GM19025 (cell line): ENCODE measurements around the gene THSD7A.
"Not testable (repeated sequence)": the region's sequence is repeated elsewhere in the genome, so short reads cannot be mapped to it uniquely, and the experiment has no call there.

Experiments
- ATAC-seq: cut with Tn5 transposase; IDR thresholded peaks from one replicate; pipeline ENCODE4 v1.9.1; 2021; ENCODE audit warnings: mild to moderate bottlenecking, low read depth, moderate library complexity; ENCODE audit not compliant: unreplicated experiment

The THSD7A gene

DNA sequence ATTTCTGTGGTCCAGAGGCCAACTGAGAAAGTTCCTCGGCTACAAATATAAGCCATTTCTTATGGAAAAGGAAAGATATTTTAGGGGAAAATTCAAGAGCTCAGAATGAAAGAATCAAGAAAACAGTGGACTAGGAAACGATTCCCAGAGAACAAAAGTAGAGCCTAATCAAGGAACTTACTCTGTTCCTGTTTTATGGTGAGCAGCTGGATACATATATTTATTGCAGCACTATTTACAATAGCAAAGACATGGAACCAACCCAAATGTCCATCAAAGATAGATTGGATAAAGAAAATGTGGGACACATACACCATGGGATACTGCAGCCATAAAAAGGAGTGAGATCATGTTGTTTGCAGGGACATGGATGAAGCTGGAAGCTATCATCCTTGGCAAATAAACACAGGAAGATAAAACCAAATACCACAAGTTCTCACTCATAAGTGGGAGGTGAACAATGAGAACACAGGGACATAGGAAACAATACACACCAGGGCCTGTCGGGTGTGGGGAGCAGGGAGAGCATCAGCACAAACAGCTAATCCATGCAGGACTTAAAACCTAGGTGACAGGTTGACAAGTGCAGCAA lies 298.7 kb downstream of the THSD7A start:
- ATAC-seq = no peak

DNA sequence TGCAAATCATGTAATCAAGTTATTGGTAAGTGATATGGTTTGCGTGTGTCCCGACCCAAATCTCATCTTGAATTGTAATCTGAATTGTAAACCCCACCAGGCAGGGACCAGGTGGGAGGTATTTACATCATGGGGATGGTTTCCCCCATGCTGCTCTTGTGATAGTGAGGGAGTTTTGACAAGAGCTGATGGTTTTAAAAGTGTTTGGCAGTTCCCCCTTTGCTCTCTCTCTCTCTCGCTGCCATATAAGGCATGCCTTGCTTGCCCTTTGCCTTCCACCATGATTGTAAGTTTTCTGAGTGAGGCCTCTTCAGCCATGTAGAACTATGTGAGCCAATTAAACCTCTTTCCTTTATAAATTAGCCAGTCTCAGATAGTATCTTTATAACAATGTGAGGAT lies 302.6 kb downstream of the THSD7A start:
- no peak for ATAC-seq

DNA sequence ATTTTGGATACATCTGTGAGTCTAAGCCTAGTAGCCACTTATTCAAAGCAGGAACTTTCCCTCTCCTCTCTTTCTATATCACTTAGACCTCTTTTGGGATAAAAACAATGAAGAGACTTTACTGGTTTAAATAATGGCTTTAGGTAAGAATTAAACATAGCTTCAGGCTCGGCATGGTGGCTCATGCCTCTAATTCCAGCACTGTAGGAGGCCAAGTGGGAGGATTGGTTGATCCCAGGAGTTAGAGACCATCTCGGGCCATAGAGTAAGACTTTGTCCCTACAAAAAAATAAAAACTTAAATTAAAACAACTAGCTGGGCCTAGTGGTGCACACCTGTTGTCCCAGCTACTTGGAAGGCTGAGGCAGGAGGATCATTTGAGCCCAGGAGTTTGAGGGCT lies 304.3 kb downstream of the THSD7A start:
- no peak for ATAC-seq

DNA sequence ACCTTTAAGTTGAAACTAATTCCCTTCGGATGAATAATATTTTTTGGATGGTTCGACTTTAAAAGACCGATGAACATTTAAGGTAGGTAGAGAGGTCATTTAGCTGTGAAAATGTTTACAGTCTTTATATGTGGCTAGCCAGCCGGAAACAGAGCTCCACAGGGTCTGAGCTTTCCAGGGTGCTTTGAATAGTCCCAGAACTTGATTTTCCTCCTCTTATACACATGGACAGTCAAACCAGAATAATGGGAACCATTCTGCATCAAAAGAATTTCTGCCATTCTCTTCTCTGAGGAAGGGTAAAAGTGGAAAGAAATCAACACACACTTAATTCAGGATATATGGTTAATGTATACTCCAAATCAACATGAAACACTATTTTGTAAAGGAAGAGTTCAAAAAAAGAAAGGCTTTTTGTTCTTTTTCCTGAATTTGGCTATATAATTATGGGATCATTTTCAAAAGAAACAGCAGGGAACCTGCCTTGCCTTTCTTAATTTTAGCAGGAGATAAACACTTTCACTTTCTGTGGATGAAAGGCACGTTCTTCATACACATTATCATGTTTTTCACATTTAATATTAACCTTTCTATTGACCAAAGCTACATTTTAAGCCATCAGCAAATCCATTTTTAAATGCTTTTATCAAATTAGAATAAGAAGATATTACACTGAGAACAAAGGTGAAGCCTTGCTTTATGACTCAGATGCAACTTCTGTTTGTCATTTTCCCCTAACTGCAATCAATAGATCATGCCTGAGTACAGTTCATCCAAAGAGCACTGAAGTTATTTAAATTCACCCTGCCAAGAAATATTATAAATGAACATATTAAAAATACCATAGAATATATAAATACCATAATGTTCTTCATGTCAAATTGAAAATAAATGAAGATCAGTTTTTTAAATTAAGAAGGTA lies 307.3 kb downstream of the THSD7A start:
- no peak for ATAC-seq

DNA sequence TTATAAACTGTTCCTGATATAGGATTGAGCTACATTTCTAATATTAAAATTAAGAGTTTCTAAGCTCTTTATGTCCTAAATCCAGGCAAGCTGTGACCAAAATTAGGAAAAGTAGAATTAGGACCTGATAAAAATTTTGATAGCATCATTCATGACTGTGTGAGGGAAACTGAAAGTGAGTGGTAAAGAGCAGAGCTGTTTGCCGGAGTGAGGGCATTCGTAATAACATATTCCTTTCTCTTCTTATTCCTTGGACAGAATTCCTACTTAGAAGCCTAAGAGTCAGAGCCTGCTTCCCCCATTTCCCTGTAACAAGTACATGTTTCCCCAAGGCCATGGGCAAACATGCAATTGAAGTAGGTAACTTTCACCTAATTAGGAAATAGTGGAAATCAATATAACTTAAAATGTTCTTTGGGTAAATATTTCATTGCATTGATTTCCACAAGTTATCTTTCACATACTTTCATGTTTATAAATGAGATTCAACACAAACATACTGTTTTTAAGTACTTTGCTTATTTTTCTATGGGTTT lies 310.0 kb downstream of the THSD7A start:
- ATAC-seq = not testable (repeated sequence)

DNA sequence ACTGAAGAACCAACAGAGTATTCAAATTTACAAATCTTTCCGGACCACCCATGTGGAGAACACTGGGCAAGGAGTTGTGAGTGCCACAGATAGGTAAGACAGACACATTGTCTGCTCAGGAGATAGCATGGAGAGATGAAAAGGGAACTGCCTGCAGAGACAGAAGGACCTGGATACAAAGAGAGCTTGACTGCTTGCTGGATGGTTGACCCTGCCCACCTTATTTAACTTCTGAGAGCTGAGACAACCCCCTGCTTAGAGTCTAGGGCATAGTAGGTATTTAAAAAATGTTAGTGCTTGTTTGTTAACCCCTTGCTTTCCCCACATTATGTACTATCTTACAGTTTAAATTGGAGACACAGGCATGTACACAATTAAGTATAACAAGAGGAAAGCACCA lies 314.1 kb downstream of the THSD7A start:
- ATAC-seq = no peak

DNA sequence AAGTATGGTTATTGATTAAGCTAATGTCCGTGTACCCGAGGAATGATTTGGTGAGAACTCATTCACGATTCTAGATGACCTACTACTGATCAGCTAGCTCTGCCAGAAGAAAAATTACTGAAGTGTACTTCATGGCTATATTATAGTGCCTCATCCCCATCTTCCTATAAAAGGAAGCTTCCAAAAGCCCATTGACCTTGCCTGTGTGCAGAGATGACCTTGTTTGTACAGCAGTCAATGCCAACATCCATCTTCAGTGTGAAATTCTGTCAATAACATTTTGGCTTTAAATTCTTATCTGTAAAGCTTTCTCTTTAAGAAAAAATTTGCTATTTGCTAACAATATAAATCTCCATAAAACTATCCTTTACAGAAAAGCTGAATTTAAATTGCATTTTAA lies 315.7 kb downstream of the THSD7A start:
- no peak for ATAC-seq

DNA sequence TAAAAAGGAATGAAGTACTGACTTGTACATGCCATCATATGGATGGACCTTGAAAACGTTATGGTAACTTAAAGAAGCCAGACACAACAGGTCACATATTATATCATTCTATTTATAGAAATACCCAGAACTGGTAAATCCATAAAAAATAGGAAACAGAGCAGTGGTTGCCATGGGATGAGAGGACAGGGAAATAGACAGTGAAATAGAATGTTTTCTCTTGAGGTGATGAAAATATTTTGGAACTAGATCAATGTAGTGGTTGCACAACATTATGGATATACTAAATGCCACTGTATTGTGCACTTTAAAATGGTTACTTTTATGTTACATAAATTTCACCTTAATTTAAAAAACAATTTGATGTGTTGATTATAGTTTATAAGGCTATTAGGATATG lies 318.5 kb downstream of the THSD7A start:
- no peak for ATAC-seq

DNA sequence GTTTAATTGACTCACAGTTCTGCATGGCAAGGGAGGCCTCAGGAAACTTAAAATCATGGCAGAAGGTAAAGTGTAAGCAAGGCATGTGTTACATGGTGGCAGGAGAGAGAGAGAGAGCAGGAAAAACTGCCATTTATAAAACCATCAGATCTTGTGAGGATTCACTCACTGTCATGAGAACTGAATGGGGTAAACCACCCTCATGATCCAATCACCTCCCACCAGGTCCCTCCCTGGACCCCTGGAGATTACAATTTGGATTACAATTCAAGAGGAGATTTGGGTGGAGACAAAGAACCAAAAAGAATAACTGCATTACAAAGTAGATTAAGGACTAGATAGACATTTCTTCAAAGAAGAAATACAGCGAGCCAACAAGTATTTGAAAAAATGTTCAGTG lies 324.1 kb downstream of the THSD7A start:
- ATAC-seq = no peak

DNA sequence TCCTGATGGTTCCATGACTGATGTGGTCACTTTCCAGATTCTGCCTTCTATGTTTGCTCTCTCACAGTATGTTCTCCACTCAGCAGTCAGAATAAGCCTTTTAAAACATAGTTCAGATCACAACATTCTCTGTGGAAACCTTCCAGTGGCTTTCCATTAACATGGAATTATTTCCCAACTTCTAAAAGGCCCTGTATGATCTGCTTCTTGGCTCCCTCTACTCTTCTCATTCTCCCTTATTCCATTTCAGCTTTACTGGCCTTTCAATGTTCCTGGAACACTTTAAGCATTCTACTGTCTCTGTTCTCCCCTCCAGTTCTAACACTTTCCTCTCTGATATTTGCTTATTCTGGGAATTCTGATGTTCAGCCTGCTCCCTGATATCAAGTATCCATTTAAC lies 325.6 kb downstream of the THSD7A start:
- ATAC-seq = no peak

DNA sequence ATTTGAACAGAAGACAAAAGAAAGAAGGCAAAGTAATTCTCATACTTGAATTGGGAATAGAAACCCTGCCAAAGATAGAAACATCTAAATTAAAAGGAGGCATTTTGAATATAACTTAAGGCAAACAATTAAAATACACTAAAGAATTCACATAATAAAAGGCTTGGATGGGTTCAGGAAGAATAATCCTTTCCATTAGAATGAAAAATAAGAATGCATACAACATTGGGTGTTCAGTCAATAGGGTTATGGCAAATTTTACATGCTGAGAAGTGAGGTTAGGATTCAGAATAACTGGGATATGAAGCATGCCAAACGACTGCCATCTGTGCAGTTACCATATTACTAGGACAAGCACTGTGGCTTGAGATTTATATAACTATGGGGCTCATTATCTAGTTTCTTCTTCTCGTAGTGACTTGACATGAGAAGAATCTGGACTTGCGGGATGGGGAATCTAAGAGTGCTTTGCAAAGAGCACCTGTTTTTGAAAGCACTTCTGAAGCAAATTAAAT lies 326.5 kb downstream of the THSD7A start:
- no peak for ATAC-seq

DNA sequence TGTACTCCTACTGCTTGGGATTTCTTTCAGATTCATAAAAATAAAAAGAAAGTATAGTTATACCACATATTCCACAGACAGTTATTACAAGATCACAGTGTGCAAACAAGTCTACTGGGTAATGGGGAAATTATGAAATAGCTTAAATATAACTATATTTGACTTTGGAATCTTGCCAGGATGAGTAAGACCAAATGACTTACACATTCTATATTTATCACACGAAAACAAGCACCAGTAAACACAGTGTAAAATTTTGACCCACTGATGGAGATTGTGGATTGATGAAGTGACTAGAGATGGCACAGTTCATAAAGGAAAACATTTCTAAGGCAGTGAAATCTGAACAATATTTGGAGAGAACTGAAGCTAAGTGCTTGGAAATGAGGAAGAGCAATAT lies 339.7 kb downstream of the THSD7A start:
- ATAC-seq = no peak

DNA sequence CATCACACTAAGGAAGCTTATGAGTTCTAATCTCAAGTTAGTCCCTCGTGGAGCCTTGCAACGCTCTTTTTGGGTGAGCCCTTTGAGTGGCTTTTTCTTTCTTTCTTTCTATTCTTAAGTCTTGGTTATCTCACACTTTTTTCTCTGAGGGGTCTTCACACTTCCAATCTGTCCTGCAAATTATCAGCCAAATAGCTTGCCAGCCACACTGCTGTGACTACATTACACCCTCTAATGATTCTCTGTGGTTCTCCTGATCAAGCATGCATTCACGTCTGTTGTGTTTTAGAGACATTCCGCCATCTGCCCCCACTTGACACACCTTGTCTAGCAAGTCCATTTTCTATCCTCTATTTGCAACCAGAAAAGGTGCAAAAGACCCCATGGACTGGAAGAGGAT lies 340.2 kb downstream of the THSD7A start:
- ATAC-seq = no peak

DNA sequence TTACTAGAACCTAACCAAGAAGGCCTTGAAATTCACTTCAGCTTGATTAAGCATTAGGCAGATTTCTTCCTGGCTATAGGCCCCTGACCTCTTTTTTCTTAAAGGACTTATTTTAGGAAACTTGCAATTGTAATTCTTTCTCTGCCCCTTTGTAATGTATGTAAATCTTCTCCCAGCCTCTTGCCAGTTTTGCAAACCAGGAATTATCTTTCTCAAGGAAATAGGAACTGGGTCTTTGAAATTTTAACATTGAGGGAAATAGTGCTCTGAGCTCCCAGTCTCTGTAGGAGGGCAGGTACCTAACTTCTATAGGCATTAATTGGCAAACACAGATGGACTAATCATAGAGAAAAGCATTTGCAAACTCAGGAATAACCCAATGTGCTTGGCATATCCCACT lies 342.7 kb downstream of the THSD7A start:
- no peak for ATAC-seq

DNA sequence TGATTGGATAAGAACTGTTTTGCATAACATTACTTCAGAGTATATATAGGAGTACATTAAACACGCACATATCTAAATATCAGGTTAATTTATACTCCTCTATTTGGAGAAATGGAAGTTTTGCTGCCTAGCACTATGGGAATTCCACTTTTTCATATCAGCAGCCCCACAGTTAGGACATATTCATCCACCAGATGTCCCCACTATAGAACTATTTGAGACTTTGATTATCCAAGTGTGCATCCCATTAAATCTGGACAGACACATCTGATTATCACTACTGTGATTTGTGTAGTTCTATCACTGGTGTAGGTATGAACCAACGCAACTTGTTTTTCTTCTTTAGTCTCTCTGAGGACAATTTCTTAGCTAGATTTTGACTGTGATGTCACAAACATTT lies 345.7 kb downstream of the THSD7A start:
- no peak for ATAC-seq

DNA sequence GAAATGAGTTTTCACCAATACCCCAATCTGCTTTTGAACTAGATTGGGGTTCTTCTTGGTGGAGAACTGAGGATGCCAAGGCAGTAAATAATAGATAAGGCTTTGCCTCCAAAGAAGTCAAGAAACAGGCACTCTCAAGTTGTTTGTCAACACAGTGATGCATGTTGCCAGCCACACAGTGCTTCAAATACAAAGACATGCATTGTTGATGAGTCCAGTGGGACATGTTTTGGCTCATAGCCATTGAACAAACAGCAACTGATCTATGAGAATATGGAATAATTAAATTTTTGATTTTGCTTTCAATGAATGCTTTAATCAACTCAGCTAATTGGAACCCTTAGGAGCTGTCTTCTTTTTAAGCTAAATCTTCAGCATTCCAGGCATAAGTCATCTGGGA lies 346.4 kb downstream of the THSD7A start:
- no peak for ATAC-seq

DNA sequence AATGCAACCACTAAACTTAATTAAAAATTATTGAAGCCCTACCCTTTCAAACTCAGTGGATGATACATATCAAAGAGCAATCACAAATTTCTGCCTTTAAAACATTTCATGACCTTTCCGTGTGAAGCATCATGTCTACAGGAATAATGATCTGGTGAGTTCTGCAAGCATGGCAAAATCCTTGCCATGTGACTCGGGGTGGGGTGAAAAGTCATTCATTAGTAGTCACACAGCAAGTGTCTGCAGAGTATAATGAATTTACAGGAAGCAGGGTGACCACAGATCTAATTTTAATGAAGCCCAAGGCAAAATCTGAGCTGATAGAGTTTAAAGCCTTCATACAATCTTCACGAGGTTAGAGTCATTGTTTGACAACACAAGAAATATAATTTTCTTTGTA lies 351.9 kb downstream of the THSD7A start:
- ATAC-seq = no peak

DNA sequence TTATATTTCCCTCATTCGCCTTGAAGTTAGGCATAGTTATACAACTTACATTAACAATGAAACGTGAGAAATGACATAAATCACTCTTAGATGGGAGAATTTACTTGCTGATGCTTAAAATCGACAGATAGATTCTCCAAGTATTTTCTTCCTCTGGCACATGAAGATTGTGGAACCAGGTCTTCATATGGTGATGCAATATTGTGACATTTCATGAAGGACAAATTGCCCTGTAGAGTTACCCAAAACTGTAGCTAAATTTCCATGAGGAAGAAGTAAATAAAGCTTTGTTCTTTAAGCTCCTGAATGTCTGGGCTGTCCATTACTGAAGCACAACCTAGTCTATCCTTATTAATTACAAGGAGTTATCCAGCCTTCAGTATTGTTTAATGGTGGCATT lies 353.1 kb downstream of the THSD7A start:
- ATAC-seq = no peak

DNA sequence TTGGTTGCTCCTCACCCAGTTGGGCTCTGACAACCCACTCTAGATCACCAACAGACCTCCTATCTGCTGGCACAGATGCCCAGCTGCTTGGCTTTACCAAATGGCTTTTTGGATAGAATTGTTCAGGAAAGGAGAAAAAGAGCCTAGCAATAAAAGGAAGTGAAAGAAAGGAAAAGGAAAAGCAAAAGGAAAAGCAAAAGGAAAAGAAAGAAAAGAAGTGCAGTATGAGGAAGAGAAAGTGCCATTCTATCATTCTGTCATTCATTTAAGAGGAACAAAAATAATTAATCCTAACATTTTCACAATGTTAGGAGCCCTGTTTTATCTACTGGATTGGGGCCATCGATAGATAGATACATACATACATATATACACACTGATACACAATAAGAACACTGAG lies 353.6 kb downstream of the THSD7A start:
- no peak for ATAC-seq

DNA sequence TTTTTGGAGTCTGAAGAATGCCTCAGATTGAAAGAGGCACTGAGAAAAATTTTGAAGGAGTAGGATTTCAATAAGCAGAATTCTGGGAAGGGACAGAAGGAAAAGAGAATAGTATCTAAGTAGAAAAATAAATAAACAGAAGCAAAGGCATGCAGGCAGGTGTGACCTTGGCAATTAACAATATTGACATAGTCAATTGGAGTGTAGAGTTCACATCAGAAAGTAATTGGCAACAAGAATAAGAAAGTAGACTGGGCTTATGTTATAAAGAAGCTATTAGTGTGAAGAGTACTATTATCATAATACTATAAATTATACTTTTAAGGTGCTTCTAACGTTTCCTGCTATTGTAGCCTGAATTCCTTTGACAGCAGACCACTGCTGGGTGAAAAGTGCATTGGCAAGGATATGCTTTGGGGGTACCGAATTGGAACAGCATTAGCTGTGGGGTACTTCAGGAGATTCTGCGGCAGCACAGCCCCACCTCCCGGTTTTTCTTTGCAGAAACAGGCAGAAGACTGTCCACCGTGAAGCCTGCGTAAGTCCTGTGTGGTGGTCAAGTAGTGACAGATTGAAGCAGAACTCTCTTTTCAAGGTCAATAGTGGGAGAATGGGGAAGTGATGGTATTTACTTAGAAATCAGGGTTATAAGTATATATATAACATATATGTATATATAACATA lies 357.0 kb downstream of the THSD7A start:
- no peak for ATAC-seq

DNA sequence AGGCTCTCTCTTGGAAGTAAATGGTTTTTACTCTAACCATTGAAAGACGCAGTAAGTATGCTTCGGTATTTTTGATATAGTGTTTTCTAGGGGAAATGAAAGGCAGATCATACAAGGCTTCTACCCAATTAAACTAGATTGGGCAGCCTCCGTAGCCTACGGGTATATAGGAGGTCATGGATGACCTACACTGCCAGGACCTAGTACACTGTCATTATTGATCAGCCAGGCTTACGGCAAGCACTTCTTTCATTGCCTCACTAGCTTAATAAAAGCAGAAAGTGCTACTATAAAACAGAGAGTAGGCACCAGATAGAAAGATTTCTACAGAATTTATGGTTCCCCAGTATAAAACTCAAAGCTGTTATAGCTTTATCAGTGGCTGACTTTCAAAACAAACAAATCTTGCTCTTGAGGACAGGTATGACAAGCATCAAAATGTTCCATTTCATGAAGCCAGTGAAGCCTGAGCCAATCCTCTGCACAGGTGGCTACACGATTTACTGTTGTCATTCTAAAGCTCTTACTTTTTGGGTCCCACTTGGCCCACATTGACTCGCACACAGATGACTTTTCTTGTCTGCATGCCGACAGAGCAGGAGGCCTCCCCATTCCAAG lies 358.1 kb downstream of the THSD7A start:
- ATAC-seq = no peak
